HG02610 (cell line): Measurements from ENCODE around the gene KANSL1.

ENCODE experiments used
- ATAC-seq: cut with Tn5 transposase; IDR thresholded peaks from one replicate; pipeline ENCODE4 v1.9.1; 2021; ENCODE audit warnings: mild to moderate bottlenecking, moderate library complexity; ENCODE audit not compliant: unreplicated experiment

Gene KANSL1

DNA sequence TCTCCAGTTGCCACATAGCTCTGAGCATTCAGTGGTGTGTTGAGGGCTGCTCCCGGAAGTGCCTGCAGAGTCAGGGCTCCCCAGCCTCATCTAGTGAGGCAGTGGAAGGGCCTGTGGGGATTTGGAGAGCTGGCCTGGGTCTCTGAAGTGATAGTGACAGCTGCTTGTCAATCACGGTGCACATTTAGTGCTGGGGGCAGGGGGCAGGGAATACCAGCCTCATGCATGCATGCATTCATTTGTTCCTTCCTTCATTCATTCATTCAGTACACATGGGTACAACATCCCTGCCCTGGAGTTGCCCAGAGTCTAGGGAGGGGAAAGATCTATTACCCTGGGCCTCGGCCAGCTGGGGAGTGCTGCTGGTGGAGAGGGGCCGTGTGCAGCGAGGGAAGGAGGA is 205.5 kb downstream of the KANSL1 start:
- ATAC-seq, result no peak

DNA sequence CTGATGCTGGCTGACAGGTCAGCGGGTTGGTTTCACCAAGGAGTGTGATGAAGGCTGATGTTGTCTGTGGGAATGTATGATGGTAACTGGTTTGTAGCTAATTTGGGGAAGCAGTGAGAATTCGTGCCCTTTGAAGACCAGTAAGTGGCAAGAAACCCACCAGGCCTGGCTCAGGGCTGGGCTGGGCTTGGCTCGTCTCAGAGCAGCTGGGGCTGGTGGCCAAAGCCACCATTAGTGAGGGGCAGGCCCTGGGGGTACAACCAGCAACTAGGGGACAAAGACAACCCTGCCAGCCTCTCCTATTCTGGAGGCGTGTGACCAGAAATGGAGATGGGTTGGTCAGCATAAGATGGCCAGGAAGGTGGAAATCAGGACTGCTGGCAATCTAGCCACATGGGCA is 207.2 kb downstream of the KANSL1 start:
- no peak for ATAC-seq

DNA sequence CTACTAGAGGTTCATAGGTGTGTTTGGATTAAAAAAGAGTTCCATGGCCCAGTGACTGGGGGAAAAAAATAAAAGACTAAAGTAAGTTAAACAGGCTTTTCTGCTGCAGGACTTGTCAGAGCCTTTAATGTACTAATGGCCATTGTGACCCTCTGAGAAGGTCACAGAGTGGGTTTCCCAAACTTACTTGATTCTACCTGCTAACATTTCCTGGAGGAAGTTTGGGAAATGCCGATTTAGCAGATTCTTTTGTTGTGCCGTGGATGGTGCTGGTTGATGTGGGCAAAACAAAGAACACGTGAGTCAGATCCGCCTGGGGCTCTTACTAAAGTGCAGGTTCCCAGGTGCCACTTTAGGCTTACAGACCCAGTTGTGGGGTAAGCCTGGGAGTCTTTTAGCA is 207.8 kb downstream of the KANSL1 start:
- ATAC-seq, result no peak

DNA sequence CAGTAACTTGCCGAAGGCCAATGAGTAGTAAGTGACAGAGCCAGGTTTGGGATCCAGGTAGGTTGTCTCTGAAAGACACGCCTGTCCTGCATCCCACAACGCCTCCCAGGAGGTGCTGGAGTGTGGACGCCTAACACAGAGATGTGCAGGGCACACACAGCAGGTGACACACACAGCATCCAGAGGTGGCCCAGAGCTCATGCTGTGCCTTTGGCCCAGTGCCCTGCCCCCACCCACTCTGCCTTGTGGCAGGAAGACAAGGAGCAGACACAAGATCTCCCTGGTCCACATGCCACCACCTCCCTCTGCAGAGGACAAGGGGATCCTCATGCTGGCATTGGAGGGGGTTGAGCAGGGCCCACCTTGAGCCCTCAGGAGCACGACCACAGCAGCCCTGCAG is 208.9 kb downstream of the KANSL1 start:
- no peak for ATAC-seq

DNA sequence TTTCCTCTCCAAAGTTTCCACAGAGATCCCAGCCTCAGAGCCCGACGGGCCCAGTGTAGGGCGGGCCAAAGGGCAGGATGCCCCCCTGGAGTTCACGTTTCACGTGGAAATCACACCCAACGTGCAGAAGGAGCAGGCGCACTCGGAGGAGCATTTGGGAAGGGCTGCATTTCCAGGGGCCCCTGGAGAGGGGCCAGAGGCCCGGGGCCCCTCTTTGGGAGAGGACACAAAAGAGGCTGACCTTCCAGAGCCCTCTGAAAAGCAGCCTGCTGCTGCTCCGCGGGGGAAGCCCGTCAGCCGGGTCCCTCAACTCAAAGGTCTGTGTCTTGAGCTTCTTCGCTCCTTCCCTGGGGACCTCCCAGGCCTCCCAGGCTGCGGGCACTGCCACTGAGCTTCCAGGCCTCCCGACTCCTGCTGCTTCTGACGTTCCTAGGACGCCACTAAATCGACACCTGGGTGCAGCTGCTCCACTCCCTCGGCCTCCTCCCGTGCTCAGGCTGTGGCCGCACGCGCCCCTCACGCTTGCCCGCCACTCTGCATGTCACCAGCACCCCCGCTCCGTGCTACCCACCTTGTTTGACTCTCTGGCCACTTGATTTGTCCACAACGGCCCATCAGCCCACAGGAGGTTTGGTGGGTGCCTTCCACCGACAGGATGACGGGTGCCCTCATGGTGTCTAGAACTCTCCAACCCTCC is 209.5 kb downstream of the KANSL1 start:
- ATAC-seq, result no peak

DNA sequence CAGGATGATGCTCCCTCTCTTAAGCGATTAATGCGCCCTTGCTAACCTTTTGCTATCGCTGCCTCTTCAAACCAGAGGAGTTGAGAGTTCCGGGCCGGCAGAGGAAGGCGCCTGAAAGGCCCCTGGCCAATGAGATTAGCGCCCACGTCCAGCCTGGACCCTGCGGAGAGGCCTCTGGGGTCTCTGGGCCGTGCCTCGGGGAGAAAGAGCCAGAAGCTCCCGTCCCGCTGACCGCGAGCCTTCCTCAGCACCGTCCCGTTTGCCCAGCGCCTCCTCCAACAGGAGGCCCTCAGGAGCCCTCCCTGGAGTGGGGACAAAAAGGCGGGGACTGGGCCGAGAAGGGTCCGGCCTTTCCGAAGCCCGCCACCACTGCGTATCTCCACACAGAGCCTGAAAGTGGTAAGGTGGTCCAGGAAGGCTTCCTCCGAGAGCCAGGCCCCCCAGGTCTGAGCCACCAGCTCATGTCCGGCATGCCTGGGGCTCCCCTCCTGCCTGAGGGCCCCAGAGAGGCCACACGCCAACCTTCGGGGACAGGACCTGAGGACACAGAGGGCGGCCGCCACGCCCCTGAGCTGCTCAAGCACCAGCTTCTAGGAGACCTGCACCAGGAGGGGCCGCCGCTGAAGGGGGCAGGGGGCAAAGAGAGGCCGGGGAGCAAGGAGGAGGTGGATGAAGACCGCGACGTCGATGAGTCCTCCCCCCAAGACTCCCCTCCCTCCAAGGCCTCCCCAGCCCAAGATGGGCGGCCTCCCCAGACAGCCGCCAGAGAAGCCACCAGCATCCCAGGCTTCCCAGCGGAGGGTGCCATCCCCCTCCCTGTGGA is 210.2 kb downstream of the KANSL1 start:
- no peak for ATAC-seq

DNA sequence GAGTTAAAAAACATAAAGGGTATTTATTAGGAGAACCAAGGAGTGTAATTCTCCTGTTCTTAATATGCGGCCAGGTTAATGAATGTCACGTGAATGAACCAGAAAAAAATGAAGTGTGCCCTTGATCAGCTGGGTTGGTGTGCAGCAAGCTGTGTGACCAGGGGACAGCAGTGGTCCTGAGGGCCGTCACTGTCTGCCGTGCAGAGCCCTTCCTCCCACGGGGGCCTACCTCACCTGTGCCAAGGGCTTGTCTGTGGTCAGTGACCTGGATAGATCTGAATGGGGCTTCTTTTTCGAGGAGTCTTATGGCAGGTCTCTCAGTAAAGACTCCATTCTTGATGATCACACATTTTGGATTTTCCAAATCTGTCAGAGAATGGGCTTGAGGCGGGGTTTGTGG is 211.9 kb downstream of the KANSL1 start:
- no peak for ATAC-seq

DNA sequence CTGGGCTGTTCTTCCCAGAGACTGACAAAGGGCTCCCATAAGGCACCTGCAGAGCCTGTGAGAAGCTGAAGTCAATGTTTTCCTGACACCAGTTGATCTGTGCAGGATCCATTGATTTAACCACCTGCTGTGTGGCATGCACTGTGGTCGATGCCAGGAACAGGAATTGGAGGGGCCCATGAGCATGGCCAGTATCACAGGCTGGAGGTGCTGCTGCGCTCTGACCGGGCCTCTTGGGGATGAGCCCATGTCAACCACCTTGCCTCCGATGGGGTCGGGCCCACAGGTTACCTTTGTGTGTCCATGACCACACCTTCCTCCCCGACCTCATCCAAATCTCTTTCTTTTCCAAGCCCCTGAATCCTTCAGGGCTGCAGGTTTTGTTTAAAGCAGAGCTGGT is 212.4 kb downstream of the KANSL1 start:
- no peak for ATAC-seq
